Placental pericyte (primary cell): ENCODE data around the gene CYB561D2. TPM values are rescaled to one million over a fixed set of nuclear protein-coding genes. Genes with fewer than 3 reads are reported as not detected.

Experiments used
- total RNA-seq: library from RNA; depleted of rRNA; stranded (reverse); fragments of >200 nt; gene quantifications from 2 replicates; pipeline ENCODE4 v1.2.3, GENCODE V29; 2012

CYB561D2 gene
- total RNA-seq, result 27.6 and 38.1 TPM in 2 replicates

DNA sequence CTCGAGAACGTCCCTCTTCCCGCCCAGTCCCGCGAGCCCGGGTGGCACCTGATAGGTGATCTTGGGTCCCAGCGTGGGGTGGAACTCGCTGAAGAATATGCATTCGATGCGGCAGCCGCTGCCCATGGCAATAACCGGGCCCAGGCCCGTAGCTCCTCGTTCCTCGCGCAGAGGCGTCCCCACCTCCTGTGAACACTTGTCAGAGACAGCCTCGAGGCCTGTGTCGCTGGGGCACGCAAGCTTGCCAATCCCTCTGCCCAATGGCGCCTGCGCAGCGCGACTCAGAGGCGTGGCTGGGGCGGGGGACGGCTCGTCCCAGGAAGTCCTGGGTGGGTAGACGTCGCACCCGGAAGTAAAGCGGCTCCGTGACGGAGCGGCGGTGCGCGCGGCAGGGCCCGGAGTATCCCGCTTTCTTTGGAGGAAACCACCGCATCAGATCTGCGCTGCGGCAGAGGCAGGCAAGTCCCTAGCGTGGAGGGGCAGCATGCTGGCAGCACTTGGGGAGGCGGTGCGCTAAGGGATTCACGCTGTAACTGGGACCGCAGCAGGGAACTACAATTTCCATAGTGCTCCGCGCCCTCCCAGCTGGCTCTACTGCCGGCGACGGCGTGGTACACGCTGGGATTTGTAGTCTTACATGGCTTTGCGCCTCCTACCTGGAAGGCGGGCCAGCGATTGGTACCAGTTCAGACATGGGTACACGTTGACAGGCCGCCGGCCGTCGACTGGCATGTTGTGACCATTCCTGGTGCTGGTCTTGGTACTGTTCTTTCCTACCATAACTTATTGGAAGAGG lies at the start of gene CYB561D2, which contains the start of gene NPRL2:
TSS of gene CYB561D2 (plus strand) at position 336 of the 796 bp plus-strand sequence. CDS start 572 bp downstream, outside the sequence.
TSS of gene NPRL2 (minus strand) at position 249 of the 796 bp plus-strand sequence. CDS start at position 126, 123 bp downstream.

GRCh38 chr3:50303013-50303815 lies 47.4 kb upstream of the CYB561D2 start, which contains the start of gene HYAL1:
TSS of gene HYAL1 (minus strand) at chr3:50303574. CDS start at chr3:50302956, 618 bp downstream.

GRCh38 chr3:50322386-50323091 lies 28.1 kb upstream of the CYB561D2 start, which contains the start of gene HYAL2:
TSS of gene HYAL2 (minus strand) at chr3:50322745. CDS start at chr3:50320489, 2,256 bp downstream.

DNA sequence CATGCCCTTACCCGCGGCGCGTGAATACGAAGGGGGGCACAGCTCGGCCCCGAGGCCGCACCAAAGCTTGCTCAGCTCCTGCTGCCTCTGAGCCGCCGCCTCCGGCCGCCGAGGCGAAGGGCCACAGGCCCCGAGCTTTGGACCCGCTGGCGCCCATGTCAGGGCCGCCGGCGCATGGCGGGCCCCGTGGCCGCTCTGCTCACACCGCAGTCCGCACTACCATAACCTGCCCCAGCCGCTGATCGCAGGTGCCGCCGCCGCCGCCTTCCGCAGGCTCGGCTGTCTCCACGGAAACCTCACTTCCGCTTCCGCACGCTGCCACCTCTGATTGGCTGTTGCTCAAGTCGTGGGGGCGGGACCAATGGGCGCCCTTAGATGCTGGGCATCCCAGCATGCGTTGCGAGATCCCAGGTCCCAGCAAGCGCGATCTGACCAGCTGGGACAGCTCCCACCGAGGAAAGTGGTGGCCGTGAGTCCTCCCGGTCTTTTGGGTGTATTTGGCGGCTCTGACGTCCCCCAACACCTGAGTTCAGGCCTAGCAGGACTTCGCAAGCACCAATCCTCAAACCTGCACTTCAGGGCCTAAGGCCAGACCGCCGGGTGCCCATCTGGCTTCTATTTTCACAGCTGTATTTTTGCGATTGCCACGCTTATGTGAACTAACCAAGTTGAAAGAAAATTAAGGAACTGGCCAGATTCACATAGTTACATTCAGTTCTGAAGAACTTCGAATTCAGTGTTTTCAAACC lies 22.5 kb upstream of the CYB561D2 start, which contains the start of gene TUSC2:
TSS of gene TUSC2 (minus strand) at position 281 of the 749 bp plus-strand sequence. CDS start at position 157, 124 bp downstream.

DNA sequence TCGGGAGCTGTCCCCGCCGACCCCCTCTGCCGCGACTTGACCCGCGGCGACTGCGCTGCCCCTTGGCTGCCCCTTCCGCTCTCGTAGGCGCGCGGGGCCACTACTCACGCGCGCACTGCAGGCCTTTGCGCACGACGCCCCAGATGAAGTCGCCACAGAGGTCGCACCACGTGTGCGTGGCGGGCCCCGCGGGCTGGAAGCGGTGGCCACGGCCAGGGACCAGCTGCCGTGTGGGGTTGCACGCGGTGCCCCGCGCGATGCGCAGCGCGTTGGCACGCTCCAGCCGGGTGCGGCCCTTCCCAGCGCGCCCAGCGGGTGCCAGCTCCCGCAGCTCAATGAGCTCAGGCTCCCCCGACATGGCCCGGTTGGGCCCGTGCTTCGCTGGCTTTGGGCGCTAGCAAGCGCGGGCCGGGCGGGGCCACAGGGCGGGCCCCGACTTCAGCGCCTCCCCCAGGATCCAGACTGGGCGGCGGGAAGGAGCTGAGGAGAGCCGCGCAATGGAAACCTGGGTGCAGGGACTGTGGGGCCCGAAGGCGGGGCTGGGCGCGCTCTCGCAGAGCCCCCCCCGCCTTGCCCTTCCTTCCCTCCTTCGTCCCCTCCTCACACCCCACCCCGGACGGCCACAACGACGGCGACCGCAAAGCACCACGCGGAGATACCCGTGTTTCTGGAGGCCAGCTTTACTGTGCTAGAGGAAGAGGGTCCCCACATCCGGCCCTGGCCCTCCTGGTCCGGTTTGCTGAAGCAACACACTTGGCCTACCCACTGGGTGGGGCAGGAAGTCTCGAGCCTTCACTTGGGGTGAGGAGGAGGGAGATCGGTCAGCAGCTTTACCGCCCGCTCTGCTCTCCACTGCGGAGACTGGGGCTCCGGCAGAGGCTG lies 10.0 kb upstream of the CYB561D2 start, which contains the start of gene RASSF1:
TSS of gene RASSF1 (minus strand) at position 389 of the 882 bp plus-strand sequence. CDS start at position 358, 31 bp downstream.

DNA sequence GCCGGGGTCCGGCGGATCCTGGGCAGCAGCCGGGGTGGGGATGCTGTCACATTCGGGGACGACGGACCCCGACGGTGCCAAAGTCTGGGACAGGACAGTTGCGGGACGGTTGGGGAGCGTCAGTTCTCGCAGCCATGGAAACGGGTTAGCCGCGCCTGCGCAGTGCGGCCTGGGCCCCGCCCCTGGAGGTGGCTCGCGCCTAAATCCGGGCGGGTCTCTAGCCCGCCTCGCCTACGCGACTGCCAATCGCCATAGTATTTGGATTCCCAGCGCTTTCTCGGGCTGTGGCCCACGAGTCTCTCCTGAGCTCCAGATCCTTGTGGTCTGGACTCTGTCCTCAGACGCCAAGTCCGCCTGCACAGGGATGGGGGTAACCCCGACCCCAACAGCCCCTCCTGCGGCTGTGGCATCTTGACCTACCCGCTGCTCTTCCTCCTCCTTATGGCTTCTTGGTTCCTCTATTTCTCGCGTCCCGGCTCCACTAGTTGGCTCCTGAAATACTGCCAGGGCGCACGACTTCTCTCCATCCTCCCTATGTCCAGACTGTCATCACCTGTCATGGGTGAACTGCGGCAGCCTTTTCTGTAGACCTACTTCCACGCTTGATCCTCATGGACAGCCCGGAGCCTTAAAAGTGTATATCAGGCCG lies 5.0 kb upstream of the CYB561D2 start, which contains the start of gene ZMYND10:
TSS of gene ZMYND10 (minus strand) at position 147 of the 649 bp plus-strand sequence. CDS start 153 bp downstream, outside the sequence.

GRCh38 chr3:50358911-50359759 lies 8.5 kb downstream of the CYB561D2 start, which contains the start of gene TMEM115:
TSS of gene TMEM115 (minus strand) at chr3:50359521. CDS start at chr3:50359063, 458 bp downstream.

Other genes starting within 250 kb of the CYB561D2 start
- under 0.01 and 0.43 TPM in 2 replicates for gene SEMA3F, start 195.5 kb upstream of the CYB561D2 start, total RNA-seq
- not detected in 2 replicates for gene GNAT1, start 159.3 kb upstream of the CYB561D2 start, total RNA-seq
- not detected in 2 replicates for gene SLC38A3, start 145.6 kb upstream of the CYB561D2 start, total RNA-seq
- 306 and 400 TPM in 2 replicates for gene GNAI2, start 114.7 kb upstream of the CYB561D2 start, total RNA-seq
- 3.0 and 25.4 TPM in 2 replicates for gene SEMA3B, start 81.7 kb upstream of the CYB561D2 start, total RNA-seq
- not detected in 2 replicates for gene LSMEM2, start 71.8 kb upstream of the CYB561D2 start, total RNA-seq
- gene IFRD2, start 58.4 kb upstream of the CYB561D2 start, total RNA-seq, result 74.6 and 130 TPM in 2 replicates
- gene HYAL3, start 51.5 kb upstream of the CYB561D2 start, total RNA-seq, result 1.8 and 2.4 TPM in 2 replicates
- gene NAA80, start 51.5 kb upstream of the CYB561D2 start, total RNA-seq, result 6.6 and 9.6 TPM in 2 replicates
- gene HYAL1, start 47.3 kb upstream of the CYB561D2 start, total RNA-seq, result 1.1 TPM in 2 replicates
- gene HYAL2, start 28.1 kb upstream of the CYB561D2 start, total RNA-seq, result 24.9 and 78.5 TPM in 2 replicates
- 24.5 and 28.3 TPM in 2 replicates for gene TUSC2, start 22.6 kb upstream of the CYB561D2 start, total RNA-seq
- 26.9 and 30.4 TPM in 2 replicates for gene RASSF1, start 10.0 kb upstream of the CYB561D2 start, total RNA-seq
- 0.22 and 0.86 TPM in 2 replicates for gene ZMYND10, start 5.1 kb upstream of the CYB561D2 start, total RNA-seq
- gene NPRL2, start 87 bp upstream of the CYB561D2 start, total RNA-seq, result 17.9 and 27.3 TPM in 2 replicates
- gene TMEM115, start 8.7 kb downstream of the CYB561D2 start, total RNA-seq, result 85.1 and 92.9 TPM in 2 replicates
- not detected in 2 replicates for gene CACNA2D2, start 152.8 kb downstream of the CYB561D2 start, total RNA-seq
- gene C3orf18, start 216.9 kb downstream of the CYB561D2 start, total RNA-seq, result 4.2 and 6.3 TPM in 2 replicates
- gene HEMK1, start 218.7 kb downstream of the CYB561D2 start, total RNA-seq, result 8.1 and 15.7 TPM in 2 replicates